ENCODE measurements around the gene HIVEP2. TPM values are rescaled to one million over a fixed set of nuclear protein-coding genes. Genes with fewer than 3 reads are reported as not detected.

HIVEP2 gene
- total RNA-seq, 1 experiment from 2014 or later: 4.2 TPM

- H2AK5ac ChIP-seq (ENCODE audit: insufficient read length, low read length): no peak overlapping the region
- no peak overlapping the region for H2BK20ac ChIP-seq (ENCODE audit: low read depth, low read length, poor library complexity, severe bottlenecking)
- no peak overlapping the region for H3K4ac ChIP-seq (ENCODE audit: low read depth, low read length)
- no peak overlapping the region for H3K18ac ChIP-seq (ENCODE audit: insufficient read length, low read depth, low read length)
- H3K36me3 Mint-ChIP-seq (ENCODE audit: insufficient read depth in 1 of 3, low read depth in 3 of 3): peaks cover 3 to 10% (median 8%) of the 10 kb centered on the region in 3 experiments; a peak in 5 of 7 replicates
- H4K8ac ChIP-seq (replicated peaks; ENCODE audit: insufficient read length, low read depth, low read length): no peak overlapping the region
- no peak overlapping the region for H3K27ac ChIP-seq (ENCODE audit: insufficient read length, low read depth, low read length)
- no CpG with 5 or more reads among the region's 7 CpGs for WGBS (ENCODE audit: extremely low coverage, insufficient read length, low lambda C conversion rate)
- DNase-seq: no peak
- no peak overlapping the region for H3K23ac ChIP-seq (ENCODE audit: insufficient read length, low read depth, low read length)
- H3K79me2 ChIP-seq (ENCODE audit: insufficient read depth, low read length): no peaks in the 10 kb centered on the region
- H3K9me3 Mint-ChIP-seq: peaks cover 0 to 3% of the 10 kb centered on the region in 2 experiments; a peak in 2 of 5 replicates
- no peak overlapping the region for H3K4me3 Mint-ChIP-seq
- no peak overlapping the region for H3T11ph ChIP-seq (ENCODE audit: low read length)
- H4K20me1 ChIP-seq (ENCODE audit: control insufficient read depth, insufficient read depth, insufficient read length): no peaks in the 10 kb centered on the region
- no peak overlapping the region for H3K14ac ChIP-seq (ENCODE audit: insufficient read depth, low read length)
- H3K23me2 ChIP-seq (ENCODE audit: insufficient read length, low read depth, low read length, poor library complexity, severe bottlenecking): no peaks in the 10 kb centered on the region
- peaks cover 42 to 46% of the 10 kb centered on the region in 2 experiments for H3K4me1 Mint-ChIP-seq
- no peak overlapping the region for H3K4me2 ChIP-seq (ENCODE audit: insufficient read depth, insufficient read length, low read length)
- H3K79me1 ChIP-seq (ENCODE audit: insufficient read depth, low read depth, low read length, poor library complexity, severe bottlenecking): no peaks in the 10 kb centered on the region
- H4K91ac ChIP-seq (ENCODE audit: insufficient read length, low read depth, low read length): no peak overlapping the region
- no peak overlapping the region for H3K56ac ChIP-seq (ENCODE audit: insufficient read length, low read depth, low read length)
- no peak overlapping the region for H3K9ac ChIP-seq (ENCODE audit: extremely low read depth, insufficient read length, low read length)
- H3K27me3 Mint-ChIP-seq (ENCODE audit: low read depth): no peaks in the 10 kb centered on the region
- H2AFZ ChIP-seq (ENCODE audit: low read length): no peak overlapping the region
- no peaks in the 10 kb centered on the region for H3K27me3 ChIP-seq (ENCODE audit: insufficient read depth, low read length)
- no peak overlapping the region for H2BK15ac ChIP-seq (ENCODE audit: low read depth, low read length)
- no peak overlapping the region for H2BK12ac ChIP-seq (ENCODE audit: insufficient read length, low read depth, low read length)
- no peak overlapping the region for H2BK5ac ChIP-seq (ENCODE audit: insufficient read length, low read length)
- peaks cover 8% of the 10 kb centered on the region for H3K4me1 ChIP-seq (ENCODE audit: insufficient read depth, low read length)
- H4K5ac ChIP-seq (ENCODE audit: insufficient read length, low read depth, low read length): no peak overlapping the region
- TF ChIP-seq, protein P1, sequence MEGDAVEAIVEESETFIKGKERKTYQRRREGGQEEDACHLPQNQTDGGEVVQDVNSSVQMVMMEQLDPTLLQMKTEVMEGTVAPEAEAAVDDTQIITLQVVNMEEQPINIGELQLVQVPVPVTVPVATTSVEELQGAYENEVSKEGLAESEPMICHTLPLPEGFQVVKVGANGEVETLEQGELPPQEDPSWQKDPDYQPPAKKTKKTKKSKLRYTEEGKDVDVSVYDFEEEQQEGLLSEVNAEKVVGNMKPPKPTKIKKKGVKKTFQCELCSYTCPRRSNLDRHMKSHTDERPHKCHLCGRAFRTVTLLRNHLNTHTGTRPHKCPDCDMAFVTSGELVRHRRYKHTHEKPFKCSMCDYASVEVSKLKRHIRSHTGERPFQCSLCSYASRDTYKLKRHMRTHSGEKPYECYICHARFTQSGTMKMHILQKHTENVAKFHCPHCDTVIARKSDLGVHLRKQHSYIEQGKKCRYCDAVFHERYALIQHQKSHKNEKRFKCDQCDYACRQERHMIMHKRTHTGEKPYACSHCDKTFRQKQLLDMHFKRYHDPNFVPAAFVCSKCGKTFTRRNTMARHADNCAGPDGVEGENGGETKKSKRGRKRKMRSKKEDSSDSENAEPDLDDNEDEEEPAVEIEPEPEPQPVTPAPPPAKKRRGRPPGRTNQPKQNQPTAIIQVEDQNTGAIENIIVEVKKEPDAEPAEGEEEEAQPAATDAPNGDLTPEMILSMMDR (conservative IDR thresholded peaks at IDR 0.05): no peak
- no peaks in the 10 kb centered on the region for H3K9me3 ChIP-seq (ENCODE audit: control insufficient read depth, low read depth, low read length)
- no peak overlapping the region for H2BK120ac ChIP-seq (ENCODE audit: low read depth, low read length, poor library complexity, severe bottlenecking)
- no peak overlapping the region for H3K27ac Mint-ChIP-seq
These were observed 87.7 kb downstream of the HIVEP2 start for GRCh38 chr6:142857233-142857761.
